PC-9 (cell line): Measurements from ENCODE around the gene SEC24D. TPM values are rescaled to one million over a fixed set of nuclear protein-coding genes. Genes with fewer than 3 reads are reported as not detected.

Experiments
- BruUV-seq: library from RNA; stranded (reverse); fragments of 400-500 nt; replicated peaks from 2 replicates; lab custom pipeline; 2021; lab: Mats Ljungman, UMichigan
- CTCF ChIA-PET: fragments of 300-600 bp; sonication (Branson Sonifier 250); formaldehyde crosslinking; loops from one replicate; lab custom pipeline; 2022; ENCODE audit warnings: antibody characterized with exemption; lab: Charles Lee
- POLR2A ChIA-PET: fragments of 300-600 bp; sonication (Branson Sonifier 250); formaldehyde crosslinking; loops from one replicate; lab custom pipeline; 2022; ENCODE audit warnings: antibody characterized with exemption; ENCODE audit not compliant: unreplicated experiment; lab: Charles Lee
- DNase-seq, 2 experiments: peaks; one replicate each; pipeline versions ENCODE4 v3.0.0 to v3.0.0-alpha.2; 2015 to 2022; ENCODE audit warnings: mixed read lengths in 1 of 2
- H2AFZ ChIP-seq: fragments of 200-600 bp; sonication (generic); 2 replicates; pipeline ENCODE4 v1.8.1; 2017; ENCODE audit warnings: antibody characterized with exemption
- H3F3A ChIP-seq: fragments of 200-600 bp; sonication (generic); 2 replicates; pipeline ENCODE4 v1.8.1; 2017; ENCODE audit warnings: antibody characterized with exemption, mild to moderate bottlenecking, low read depth; ENCODE audit not compliant: insufficient read depth
- H3K27ac ChIP-seq: fragments of 200-600 bp; sonication (generic); 2 replicates; pipeline ENCODE4 v1.6.1; 2016; ENCODE audit warnings: mixed run types
- H3K27me3 ChIP-seq: fragments of 200-600 bp; sonication (generic); 2 replicates; pipeline ENCODE4 v1.6.1; 2016; ENCODE audit warnings: low read depth, mixed run types; ENCODE audit not compliant: insufficient read depth
- H3K36me3 ChIP-seq: fragments of 200-600 bp; sonication (generic); 2 replicates; pipeline ENCODE4 v1.6.1; 2016; ENCODE audit warnings: low read depth, mixed run types
- H3K4me1 ChIP-seq: fragments of 200-600 bp; sonication (generic); replicated peaks from 2 replicates; pipeline ENCODE4 v1.6.1; 2016; ENCODE audit warnings: mixed run types; ENCODE audit not compliant: insufficient read depth
- H3K4me2 ChIP-seq: fragments of 200-600 bp; sonication (generic); 2 replicates; pipeline ENCODE4 v1.6.1; 2017; ENCODE audit warnings: mixed run types
- H3K4me3 ChIP-seq: fragments of 200-600 bp; sonication (generic); 2 replicates; pipeline ENCODE4 v1.6.1; 2016; ENCODE audit warnings: mixed run types
- H3K79me2 ChIP-seq: fragments of 200-600 bp; sonication (generic); 2 replicates; pipeline ENCODE4 v1.6.1; 2017; ENCODE audit warnings: low read depth, mixed run types
- H3K9me2 ChIP-seq: fragments of 200-600 bp; sonication (generic); 2 replicates; pipeline ENCODE4 v1.8.1; 2017; ENCODE audit warnings: mild to moderate bottlenecking; ENCODE audit not compliant: insufficient read depth
- H3K9me3 ChIP-seq: fragments of 200-600 bp; sonication (generic); 2 replicates; pipeline ENCODE4 v1.8.1; 2016; ENCODE audit warnings: low read depth; ENCODE audit not compliant: insufficient read depth
- H4K20me1 ChIP-seq: fragments of 200-600 bp; sonication (generic); 2 replicates; pipeline ENCODE4 v1.8.1; 2017; ENCODE audit not compliant: insufficient read depth
- EZH2 ChIP-seq: fragments of 200-600 bp; sonication (generic); IDR thresholded peaks from 2 replicates; pipeline ENCODE4 v1.8.0; 2017; ENCODE audit warnings: antibody characterized with exemption, low read depth
- intact Hi-C: fragments of 100-400 bp; cut with micrococcal nuclease; formaldehyde crosslinking; loops from one replicate; pipeline ENCODE4 v1.10.0; 2022; ENCODE audit not compliant: unreplicated experiment
- total RNA-seq: library from RNA; stranded (reverse); gene quantifications from 2 replicates; pipeline ENCODE4 v1.2.3, GENCODE V29; 2021
- TF ChIP-seq, protein P1 (sequence below): fragments of 200-600 bp; sonication (generic); conservative IDR thresholded peaks from 2 replicates; pipeline ENCODE4 v1.6.1; 2017; ENCODE audit warnings: mixed run types, antibody characterized with exemption, mild to moderate bottlenecking, moderate library complexity

The SEC24D gene
- total RNA-seq, 1 experiment from 2014 or later, result 17.3 TPM

DNA sequence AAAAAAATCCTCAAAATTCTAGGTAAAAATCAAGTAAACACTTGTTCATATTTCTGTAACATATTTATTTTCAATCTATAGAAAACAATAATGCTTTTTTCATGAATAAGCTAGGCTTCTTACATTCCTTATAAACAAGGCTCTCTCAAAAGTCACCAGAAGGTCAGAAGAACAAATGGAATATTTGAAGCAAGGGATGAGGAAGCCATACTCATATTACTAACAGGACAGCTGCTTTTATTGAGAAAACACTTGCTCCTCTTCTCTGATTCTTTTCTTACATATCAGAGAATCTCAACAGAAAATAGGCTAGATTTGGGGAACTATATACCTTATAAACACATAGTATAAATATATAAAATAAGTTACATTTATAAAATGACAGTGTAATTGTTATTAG lies 82.8 kb downstream of the SEC24D start:
- Histone ChIP-seq H3K27me3 (no peaks in the 10 kb centered on the region), H3K9me3 (no peaks in the 10 kb centered on the region), H4K20me1 (no peaks in the 10 kb centered on the region), H3K9me2 (no peaks in the 10 kb centered on the region), H3K27ac (no peak overlapping the region), H3F3A (no peaks in the 10 kb centered on the region), H3K4me3 (no peak overlapping the region), H3K79me2 (no peaks in the 10 kb centered on the region), H3K4me2 (no peak overlapping the region), H3K36me3 (no peaks in the 10 kb centered on the region), H2AFZ (no peak overlapping the region), H3K4me1 (no peaks in the 10 kb centered on the region)
- DNase-seq, result no peak
- ChIA-PET CTCF (no interaction called here), POLR2A (interaction anchor here (0.6 kb wide), 1 partner anchor 165 kb away, joined by 4 read pairs; no protein-coding TSS in a partner anchor)
- no TSS peak for BruUV-seq
- intact Hi-C loops, result no loop called here
- TF ChIP-seq, protein P1, sequence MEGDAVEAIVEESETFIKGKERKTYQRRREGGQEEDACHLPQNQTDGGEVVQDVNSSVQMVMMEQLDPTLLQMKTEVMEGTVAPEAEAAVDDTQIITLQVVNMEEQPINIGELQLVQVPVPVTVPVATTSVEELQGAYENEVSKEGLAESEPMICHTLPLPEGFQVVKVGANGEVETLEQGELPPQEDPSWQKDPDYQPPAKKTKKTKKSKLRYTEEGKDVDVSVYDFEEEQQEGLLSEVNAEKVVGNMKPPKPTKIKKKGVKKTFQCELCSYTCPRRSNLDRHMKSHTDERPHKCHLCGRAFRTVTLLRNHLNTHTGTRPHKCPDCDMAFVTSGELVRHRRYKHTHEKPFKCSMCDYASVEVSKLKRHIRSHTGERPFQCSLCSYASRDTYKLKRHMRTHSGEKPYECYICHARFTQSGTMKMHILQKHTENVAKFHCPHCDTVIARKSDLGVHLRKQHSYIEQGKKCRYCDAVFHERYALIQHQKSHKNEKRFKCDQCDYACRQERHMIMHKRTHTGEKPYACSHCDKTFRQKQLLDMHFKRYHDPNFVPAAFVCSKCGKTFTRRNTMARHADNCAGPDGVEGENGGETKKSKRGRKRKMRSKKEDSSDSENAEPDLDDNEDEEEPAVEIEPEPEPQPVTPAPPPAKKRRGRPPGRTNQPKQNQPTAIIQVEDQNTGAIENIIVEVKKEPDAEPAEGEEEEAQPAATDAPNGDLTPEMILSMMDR, result no peak
- no peak for TF ChIP-seq EZH2

DNA sequence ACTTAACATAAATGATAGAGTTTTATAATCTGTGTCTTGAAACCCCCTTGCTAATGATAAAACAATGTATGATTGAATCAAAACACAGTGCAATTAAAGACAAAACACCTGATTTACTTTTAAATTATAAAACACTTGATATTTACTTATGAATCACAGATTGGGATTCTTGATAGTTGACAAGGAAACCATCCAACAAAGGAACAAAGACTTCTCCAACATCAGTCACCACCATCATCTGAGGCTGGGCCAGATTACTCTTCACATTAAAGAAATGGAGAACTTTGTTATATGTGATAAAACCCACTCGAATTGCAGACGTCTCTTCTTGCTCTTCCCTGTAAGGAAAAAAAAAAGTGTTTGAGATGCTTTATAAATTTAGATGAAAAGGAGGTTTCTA lies 83.4 kb downstream of the SEC24D start:
- Histone ChIP-seq H3K4me2 (no peak overlapping the region), H2AFZ (no peak overlapping the region), H3K27ac (no peak overlapping the region), H4K20me1 (no peaks in the 10 kb centered on the region), H3K27me3 (no peaks in the 10 kb centered on the region), H3K36me3 (no peaks in the 10 kb centered on the region), H3F3A (no peaks in the 10 kb centered on the region), H3K4me1 (no peaks in the 10 kb centered on the region), H3K79me2 (no peaks in the 10 kb centered on the region), H3K9me2 (no peaks in the 10 kb centered on the region), H3K4me3 (no peak overlapping the region), H3K9me3 (no peaks in the 10 kb centered on the region)
- TF ChIP-seq, protein P1, result no peak
- TF ChIP-seq EZH2, result no peak
- ChIA-PET CTCF (no interaction called here), POLR2A (no interaction called here)
- no peak for DNase-seq
- no TSS peak for BruUV-seq
- intact Hi-C loops, result no loop called here

DNA sequence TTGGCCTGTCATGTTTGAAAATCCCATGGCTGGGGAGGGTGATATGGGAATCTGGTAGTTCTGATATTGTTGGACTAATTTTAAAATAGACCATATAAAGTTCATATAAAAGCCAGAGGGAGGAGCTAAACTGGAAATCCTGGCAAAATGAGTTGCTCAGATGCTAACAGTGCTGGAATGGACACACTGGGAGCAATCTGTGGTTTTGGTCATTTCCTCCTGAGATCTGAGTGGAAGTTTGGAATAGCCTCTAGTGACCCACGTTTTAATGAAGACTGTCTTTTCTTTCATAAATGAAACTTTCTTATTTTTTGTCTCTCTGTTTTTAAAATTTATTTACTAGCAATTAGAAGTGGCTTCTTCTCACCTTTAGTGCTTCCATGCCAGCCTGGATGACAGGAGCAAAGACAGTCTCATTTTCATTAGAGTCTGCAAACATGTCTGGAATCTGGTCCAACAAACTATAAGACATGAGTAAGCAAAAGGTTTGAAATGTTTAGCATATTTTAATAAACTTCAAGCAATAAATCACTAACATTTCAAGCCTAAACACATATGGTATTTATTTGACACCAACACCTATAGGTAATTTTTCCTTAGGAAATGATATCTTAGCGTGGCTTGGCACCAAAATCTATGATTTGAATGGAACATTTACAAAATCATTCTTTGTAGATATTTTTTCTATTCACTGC lies 84.2 kb downstream of the SEC24D start:
- H3K4me3 ChIP-seq, result no peak overlapping the region
- no peak overlapping the region for H3K4me2 ChIP-seq
- H3K27ac ChIP-seq, result no peak overlapping the region
- no peaks in the 10 kb centered on the region for H3K9me2 ChIP-seq
- H3F3A ChIP-seq, result no peaks in the 10 kb centered on the region
- TF ChIP-seq, protein P1, result no peak
- TF ChIP-seq EZH2, result no peak
- ChIA-PET POLR2A (no interaction called here), CTCF (no interaction called here)
- H3K27me3 ChIP-seq, result no peaks in the 10 kb centered on the region
- no peaks in the 10 kb centered on the region for H3K4me1 ChIP-seq
- H3K79me2 ChIP-seq, result no peaks in the 10 kb centered on the region
- DNase-seq, result no peak
- H2AFZ ChIP-seq, result no peak overlapping the region
- no TSS peak for BruUV-seq
- H3K9me3 ChIP-seq, result no peaks in the 10 kb centered on the region
- intact Hi-C loops, result no loop called here
- H4K20me1 ChIP-seq, result no peaks in the 10 kb centered on the region
- H3K36me3 ChIP-seq, result no peaks in the 10 kb centered on the region
